Pancreas (tissue), 10 donors: ENCODE results near the gene HTR3A. TPM values are rescaled to one million over a fixed set of nuclear protein-coding genes. Genes with fewer than 3 reads are reported as not detected.

Experiments
- ATAC-seq, 4 donors: fragments of 200-7000 bp; cut with Tn5 transposase; one replicate each; pipeline versions ENCODE4 v1.8.0 to v1.9.1; 2020; ENCODE audit warnings: mild to moderate bottlenecking in 4 of 4, moderate library complexity in 4 of 4
- DNase-seq, 6 donors: peaks; one replicate each; pipeline ENCODE4 v3.0.0-alpha.2; 2020
- FAIRE-seq: peaks from 2 replicates; lab custom pipeline; 2012; peaks lifted over from hg19 to GRCh38; lab: Jason Lieb, UNC
- H3K27ac ChIP-seq, 4 donors: fragments of 200-600 bp; sonication (generic); 1 replicate in 3 of 4; 2 replicates in 1 of 4; pipeline versions ENCODE4 v1.5.0 to v1.8.0; 2020
- H3K27me3 ChIP-seq, 4 donors: fragments of 200-600 bp; one replicate each; pipeline ENCODE4 v1.8.0; 2021
- H3K36me3 ChIP-seq, 3 donors: fragments of 200-600 bp; sonication (generic) in 1 of 3; one replicate each; pipeline versions ENCODE4 v1.5.0 to v1.8.0; 2020 to 2021
- H3K4me1 ChIP-seq, 3 donors: fragments of 200-600 bp; one replicate each; pipeline ENCODE4 v1.8.0; 2021
- H3K4me3 ChIP-seq, 4 donors: fragments of 200-600 bp; sonication (generic) in 2 of 4; one replicate each; pipeline versions ENCODE4 v1.5.0 to v1.8.0; 2020 to 2021
- H3K9me3 ChIP-seq, 4 donors: fragments of 200-600 bp; one replicate each; pipeline ENCODE4 v1.8.0; 2021
- CTCF ChIP-seq, 4 donors: fragments of 200-600 bp; sonication (generic) in 3 of 4; IDR thresholded peaks; one replicate each; pipeline versions ENCODE4 v1.5.0 to v1.8.0; 2021; ENCODE audit warnings: antibody characterized with exemption in 4 of 4
- WGBS, 2 donors: extraction: QIAGEN DNeasy Blood & Tissue Kit; methylation state at CpG; one replicate each; pipeline ENCODE4 v1.1.7; 2013; 5-methylcytosine and 5-hydroxymethylcytosine counted together
- intact Hi-C, 3 donors: fragments of 100-400 bp; cut with DNase I; formaldehyde crosslinking; loops; one replicate each; pipeline versions ENCODE4 v1.11.1 to v1.14.2; 2022
- polyA plus RNA-seq, 2 donors: library from polyadenylated mRNA; stranded (reverse); fragments of 200-250 nt; gene quantifications; one replicate each; pipeline ENCODE4 v1.2.3, GENCODE V29; 2013
- total RNA-seq, 6 donors: library from RNA; stranded (reverse); fragmentation: NEBNext Ultra II Directional in 4 of 6; extraction: Animal tissue kit (Norgen Biotek cat#: 25700) in 4 of 6; gene quantifications; one replicate each; pipeline versions ENCODE4 v1.2.1 to v1.2.4, GENCODE V29; 2021 to 2023
- donor health status: healthy with polysubstance abuse.
- donor health status: DM: no; HTN: no; CAD: no; lungs with moderate emphysema.
- donor health status: DM: no; HTN: no; CAD: no.
- donor health status: control.
- donor health status: control.
- donor health status: Bipolar disorder and iron deficiency.
- donor health status: DM: yes; HTN: yes; CAD: no.
- donor health status: DM: no; HTN: no; CAD: no.
- donor health status: DM: no; HTN: no; CAD: no.
- donor health status: DM: yes; HTN: yes; CAD: no.

Gene HTR3A
- total and polyA plus RNA-seq, 8 donors: 0.16 to 4.9 (median 0.70) TPM

GRCh38 chr11:113956986-113957385 lies 17.9 kb upstream of the HTR3A start:
- 59 to 62% methylated on average over 9 of the region's 9 CpGs for WGBS, 2 donors
- no peak for TF ChIP-seq CTCF (IDR thresholded peaks at IDR 0.05)
- Histone ChIP-seq H3K27me3 (no peaks in the 10 kb centered on the region), H3K4me3 (no peak overlapping the region), H3K36me3 (no peaks in the 10 kb centered on the region), H3K9me3 (no peaks in the 10 kb centered on the region), H3K4me1 (no peaks in the 10 kb centered on the region), H3K27ac (no peak overlapping the region)
- DNase-seq (no peak), FAIRE-seq (no peak), ATAC-seq (no peak)
- intact Hi-C loops: no loop called here

DNA sequence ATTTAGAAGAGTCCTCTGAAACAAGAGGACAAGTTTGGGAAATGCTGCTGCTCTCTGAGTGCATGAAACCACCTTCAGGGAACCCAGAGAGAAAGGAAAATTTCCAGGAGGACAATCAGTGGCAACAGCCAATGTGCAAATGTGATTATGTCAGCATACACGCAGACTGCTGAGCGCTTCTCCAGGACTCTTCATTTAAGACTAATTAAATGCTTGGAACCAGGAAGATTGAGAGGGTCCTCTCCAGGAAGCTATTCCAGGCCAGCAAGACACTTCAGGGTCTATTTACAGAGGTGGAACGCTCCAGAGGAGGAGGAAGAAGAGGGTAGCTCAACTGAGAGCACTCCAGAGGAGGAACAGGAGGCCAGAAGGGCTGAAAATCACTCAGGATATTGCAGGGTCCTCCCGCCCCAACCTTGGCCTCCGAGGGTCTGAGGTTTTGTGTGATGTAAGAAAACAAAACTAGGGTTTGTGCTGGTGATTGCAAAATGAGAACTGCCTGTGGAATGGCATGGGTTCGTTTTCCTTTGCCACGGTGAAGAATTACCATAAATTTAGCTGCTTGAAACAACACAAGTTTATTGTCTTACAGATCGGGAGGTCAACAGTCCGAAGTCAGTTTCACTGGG lies 14.1 kb upstream of the HTR3A start:
- Histone ChIP-seq H3K4me3 (no peak overlapping the region), H3K27ac (no peak overlapping the region), H3K4me1 (no peaks in the 10 kb centered on the region), H3K27me3 (no peaks in the 10 kb centered on the region), H3K36me3 (no peaks in the 10 kb centered on the region), H3K9me3 (no peaks in the 10 kb centered on the region)
- no peak for TF ChIP-seq CTCF (IDR thresholded peaks at IDR 0.05)
- WGBS, 2 donors: 60 to 72% methylated on average over 9 of the region's 9 CpGs
- ATAC-seq: no peak
- no peak for FAIRE-seq
- DNase-seq: no peak
- intact Hi-C loops: no loop called here

DNA sequence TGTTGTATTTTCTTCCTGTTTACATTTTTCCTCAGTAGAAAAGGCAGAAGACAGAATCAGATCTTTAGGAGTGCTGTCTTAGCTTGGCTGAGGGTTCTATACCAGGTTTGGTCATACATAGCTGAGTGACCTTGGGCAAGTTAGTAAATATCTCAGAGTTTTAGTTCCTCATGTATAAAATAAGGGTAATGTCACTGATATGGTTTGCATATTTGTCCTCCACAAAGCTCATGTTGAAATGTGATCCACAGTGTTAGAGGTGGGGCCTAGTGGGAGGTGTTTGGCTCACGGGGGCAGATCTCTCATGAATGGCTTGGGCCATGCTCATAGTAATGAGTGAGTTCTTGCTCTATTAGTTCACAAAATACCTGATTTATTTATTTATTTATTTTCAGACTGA lies 7.5 kb upstream of the HTR3A start:
- Histone ChIP-seq H3K27ac (no peak overlapping the region), H3K27me3 (no peaks in the 10 kb centered on the region), H3K4me1 (no peaks in the 10 kb centered on the region), H3K4me3 (no peak overlapping the region), H3K9me3 (no peaks in the 10 kb centered on the region), H3K36me3 (no peaks in the 10 kb centered on the region)
- DNase-seq: no peak
- intact Hi-C loops: no loop called here
- no peak for FAIRE-seq
- no peak for ATAC-seq
- 47 to 68% methylated on average over 1 of the region's 1 CpG for WGBS, 2 donors
- TF ChIP-seq CTCF (IDR thresholded peaks at IDR 0.05): no peak

DNA sequence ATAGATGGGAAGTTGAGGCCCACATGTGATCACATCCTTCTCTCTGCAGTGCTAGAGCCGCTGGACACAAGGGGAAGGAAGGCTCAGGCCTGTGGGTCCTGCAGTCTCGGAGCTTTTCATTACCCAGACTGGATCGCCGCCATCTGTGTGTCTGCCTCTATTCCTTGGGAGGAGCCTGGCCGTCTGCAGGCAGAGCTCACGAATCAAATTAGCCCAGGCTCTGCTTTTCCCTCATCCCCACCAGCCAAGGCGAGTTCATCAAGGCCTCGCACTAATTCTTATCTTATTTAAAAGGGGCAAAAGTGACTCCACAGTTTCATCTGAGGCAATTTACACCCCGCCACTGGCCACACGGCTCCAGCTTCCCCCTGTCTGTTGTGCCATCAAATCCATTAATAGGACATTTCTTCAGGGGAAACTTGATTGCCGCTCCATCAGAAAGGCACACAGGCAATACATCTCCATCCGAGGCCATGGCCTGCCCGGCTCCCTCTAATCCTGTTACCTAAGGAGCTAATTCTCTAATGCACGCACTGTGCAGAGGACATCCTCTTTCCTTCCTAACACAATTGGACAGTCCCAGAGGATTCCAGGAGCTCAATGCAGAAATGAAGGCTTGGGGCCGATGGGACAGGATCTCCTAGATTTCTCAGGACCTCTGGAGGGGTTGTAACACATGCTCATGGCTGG lies 3.3 kb upstream of the HTR3A start:
- DNase-seq (no peak), ATAC-seq (no peak), FAIRE-seq (no peak)
- 83 to 86% methylated on average over 15 of the region's 15 CpGs for WGBS, 2 donors
- Histone ChIP-seq H3K4me1 (peaks cover 0 to 10% (median 3%) of the 10 kb centered on the region in 3 donors), H3K27me3 (no peaks in the 10 kb centered on the region), H3K9me3 (no peaks in the 10 kb centered on the region), H3K36me3 (no peaks in the 10 kb centered on the region), H3K4me3 (no peak overlapping the region), H3K27ac (no peak overlapping the region)
- no peak for TF ChIP-seq CTCF (IDR thresholded peaks at IDR 0.05)
- intact Hi-C loops: no loop called here

DNA sequence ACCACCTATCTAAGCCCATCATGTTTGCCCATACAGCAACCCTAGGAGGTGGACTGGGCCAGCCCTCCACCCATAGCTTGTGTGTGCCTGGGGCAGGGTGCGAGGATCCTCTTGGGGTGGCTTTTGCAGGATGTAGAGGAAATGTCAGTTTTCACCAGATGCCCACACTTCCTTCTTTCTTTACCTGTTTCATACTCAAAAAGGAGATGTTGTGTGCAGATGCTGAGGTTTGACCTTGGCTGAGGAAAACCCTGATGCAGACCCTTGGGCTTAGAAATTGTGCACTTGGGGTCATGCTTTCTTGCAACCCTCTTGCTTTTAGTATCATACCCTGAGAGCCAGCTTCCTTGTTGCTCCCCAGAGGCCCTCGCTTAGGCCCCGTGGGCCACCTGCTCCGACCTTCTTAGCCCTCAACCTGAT lies 2.2 kb downstream of the HTR3A start:
- DNase-seq (no peak), FAIRE-seq (no peak), ATAC-seq (no peak)
- H3K27me3 ChIP-seq: no peaks in the 10 kb centered on the region
- peaks cover 0 to 10% (median 3%) of the 10 kb centered on the region in 3 donors for H3K4me1 ChIP-seq
- WGBS, 2 donors: 74 to 82% methylated on average over 4 of the region's 4 CpGs
- H3K27ac ChIP-seq: no peak overlapping the region
- H3K36me3 ChIP-seq: no peaks in the 10 kb centered on the region
- intact Hi-C loops: no loop called here
- H3K9me3 ChIP-seq: no peaks in the 10 kb centered on the region
- no peak overlapping the region for H3K4me3 ChIP-seq
- TF ChIP-seq CTCF (IDR thresholded peaks at IDR 0.05): no peak
